Erythroblast (primary cell): ENCODE data around the gene GRIK4.

Experiments used
- GATA1 ChIP-seq: IDR thresholded peaks from 2 replicates; pipeline ENCODE4 v1.6.1; 2011; ENCODE audit warnings: low read depth, mild to moderate bottlenecking, control low read depth, low read length, moderate library complexity
- POLR2A ChIP-seq: IDR thresholded peaks from 2 replicates; pipeline ENCODE4 v1.6.1; 2011; ENCODE audit warnings: mild to moderate bottlenecking, low read length

- TF ChIP-seq POLR2A (no peak), GATA1 (no peak)
Observed at GRCh38 chr11:120805960-120806555, 294.5 kb downstream of the GRIK4 start.
